NCI-H146 (cell line): ENCODE results near the gene F11.
"Not testable (repeated sequence)": the region's sequence is repeated elsewhere in the genome, so short reads cannot be mapped to it uniquely, and the experiment has no call there.

Experiments
- DNase-seq: peaks from one replicate; lab custom pipeline; 2025; lab: John Stamatoyannopoulos, UW

The F11 gene

GRCh38 chr4:186249785-186250754 is 15.9 kb upstream of the F11 start:
- no peak for DNase-seq

GRCh38 chr4:186250760-186251159 is 15.2 kb upstream of the F11 start:
- DNase-seq = no peak

GRCh38 chr4:186255122-186255521 is 10.9 kb upstream of the F11 start:
- no peak for DNase-seq

GRCh38 chr4:186258216-186258811 is 7.7 kb upstream of the F11 start:
- no peak for DNase-seq

- no peak for DNase-seq
Measured at GRCh38 chr4:186260117-186260503, 5.9 kb upstream of the F11 start.

- DNase-seq = no peak
Measured at GRCh38 chr4:186260504-186261448, 5.2 kb upstream of the F11 start.

GRCh38 chr4:186264660-186265059 is 1.3 kb upstream of the F11 start:
- no peak for DNase-seq

- DNase-seq = not testable (repeated sequence)
Measured at GRCh38 chr4:186265250-186265649, 739 bp upstream of the F11 start.

- no peak for DNase-seq
Measured at GRCh38 chr4:186266729-186267456, 904 bp downstream of the F11 start.

GRCh38 chr4:186271081-186271678 is 5.2 kb downstream of the F11 start:
- DNase-seq = no peak

GRCh38 chr4:186272699-186273391 is 6.9 kb downstream of the F11 start:
- DNase-seq = no peak

- DNase-seq = not testable (repeated sequence)
Measured at GRCh38 chr4:186273392-186273789, 7.4 kb downstream of the F11 start.

GRCh38 chr4:186283311-186283710 is 17.3 kb downstream of the F11 start:
- DNase-seq = no peak

- DNase-seq = no peak
Measured at GRCh38 chr4:186285147-186285546, 19.2 kb downstream of the F11 start.

GRCh38 chr4:186286581-186286980 is 20.6 kb downstream of the F11 start:
- no peak for DNase-seq

GRCh38 chr4:186291256-186291890 is 25.4 kb downstream of the F11 start:
- no peak for DNase-seq

GRCh38 chr4:186294160-186294559 is 28.2 kb downstream of the F11 start:
- no peak for DNase-seq

- DNase-seq = no peak
Measured at GRCh38 chr4:186296481-186296880, 30.5 kb downstream of the F11 start.

- DNase-seq = peak; percentile 2
Measured at GRCh38 chr4:186297013-186297645, 31.1 kb downstream of the F11 start.
